B cell (primary cell): ENCODE measurements around the gene ZNF469. TPM values are rescaled to one million over a fixed set of nuclear protein-coding genes. Genes with fewer than 3 reads are reported as not detected.

Experiments
- ATAC-seq: fragments of 200-7000 bp; cut with Tn5 transposase; one replicate; pipeline ENCODE4 v1.10.0; 2021; ENCODE audit warnings: low read depth, mild to moderate bottlenecking, moderate number of reproducible peaks, moderate library complexity
- CTCF ChIA-PET: fragments of 350-600 bp; sonication (Branson Sonifier 250); formaldehyde crosslinking; loops from one replicate; lab custom pipeline; 2021; ENCODE audit warnings: antibody characterized with exemption, inconsistent platforms; lab: Charles Lee
- POLR2A ChIA-PET: fragments of 350-600 bp; sonication (Branson Sonifier 250); formaldehyde crosslinking; loops from one replicate; lab custom pipeline; 2021; ENCODE audit warnings: antibody characterized with exemption; lab: Charles Lee
- DNase-seq: peaks from one replicate; pipeline ENCODE4 v3.0.0; 2013
- H2AFZ ChIP-seq: 2 replicates; pipeline ENCODE4 v1.6.1; 2012; ENCODE audit warnings: mild to moderate bottlenecking, low read depth, low read length; ENCODE audit not compliant: insufficient read depth, poor library complexity, severe bottlenecking
- H3K27ac ChIP-seq, 2 donors: 1 replicate in 1 of 2; 2 replicates in 1 of 2; pipeline ENCODE4 v1.5.1; 2012 to 2013; ENCODE audit warnings: low read length in 2 of 2, mild to moderate bottlenecking in 2 of 2, moderate library complexity in 1 of 2
- H3K27me3 ChIP-seq, 4 experiments: fragments of 200-600 bp in 1 of 4; sonication (generic) in 1 of 4; replicated peaks in 1 of 4; 1 replicate in 2 of 4; 2 replicates in 2 of 4; pipeline versions ENCODE4 v1.6.1 to v1.7.0; 2013 to 2016; ENCODE audit warnings: low read length in 3 of 4, mild to moderate bottlenecking in 2 of 4, mixed read lengths in 1 of 4, moderate library complexity in 1 of 4; ENCODE audit not compliant: insufficient read depth in 4 of 4, control insufficient read depth in 3 of 4; ENCODE audit errors: control extremely low read depth in 1 of 4
- H3K36me3 ChIP-seq, 2 experiments: replicated peaks in 1 of 2; 1 replicate in 1 of 2; 2 replicates in 1 of 2; pipeline versions ENCODE4 v1.6.1 to v1.7.1; 2013; ENCODE audit warnings: low read length in 1 of 2; ENCODE audit not compliant: insufficient read depth in 2 of 2, control insufficient read depth in 1 of 2; ENCODE audit errors: control extremely low read depth in 1 of 2, extremely low read depth in 1 of 2
- H3K4me1 ChIP-seq, 2 donors: fragments of 200-600 bp in 1 of 2; sonication (generic) in 1 of 2; 1 replicate in 1 of 2; 2 replicates in 1 of 2; pipeline versions ENCODE4 v1.5.1 to v1.6.1; 2013 to 2017; ENCODE audit warnings: low read length in 2 of 2; ENCODE audit not compliant: control insufficient read depth in 2 of 2, insufficient read depth in 2 of 2
- H3K4me2 ChIP-seq: replicated peaks from 2 replicates; pipeline ENCODE3; 2012; ENCODE audit warnings: mild to moderate bottlenecking, low read depth, low read length; ENCODE audit not compliant: poor library complexity, severe bottlenecking
- H3K4me3 ChIP-seq, 5 experiments: fragments of 200-600 bp in 1 of 5; sonication (generic) in 1 of 5; 1 replicate in 3 of 5; 2 replicates in 2 of 5; pipeline versions ENCODE4 v1.5.1 to v1.7.0; 2011 to 2016; ENCODE audit warnings: low read length in 4 of 5, mild to moderate bottlenecking in 4 of 5, low read depth in 2 of 5, control low read depth in 1 of 5, moderate library complexity in 1 of 5; ENCODE audit not compliant: insufficient read depth in 1 of 5; ENCODE audit errors: control extremely low read depth in 1 of 5, extremely low read depth in 1 of 5
- H3K79me2 ChIP-seq: fragments of 200-600 bp; sonication (generic); one replicate; pipeline ENCODE4 v1.6.0; 2016; ENCODE audit warnings: low read length; ENCODE audit not compliant: control insufficient read depth, insufficient read depth
- H3K9ac ChIP-seq: fragments of 200-600 bp; sonication (generic); 2 replicates; pipeline ENCODE4 v1.6.1; 2017; ENCODE audit warnings: mild to moderate bottlenecking, low read length, moderate library complexity
- H3K9me3 ChIP-seq, 3 donors: one replicate each; pipeline versions ENCODE4 v1.6.1 to v1.7.1; 2013; ENCODE audit warnings: low read length in 2 of 3; ENCODE audit not compliant: control insufficient read depth in 2 of 3, insufficient read depth in 1 of 3; ENCODE audit errors: control extremely low read depth in 1 of 3
- H4K20me1 ChIP-seq: 2 replicates; pipeline ENCODE4 v1.6.0; 2012; ENCODE audit warnings: mild to moderate bottlenecking, low read length; ENCODE audit not compliant: insufficient read depth, control insufficient read depth, poor library complexity, severe bottlenecking
- H3K27ac Mint-ChIP-seq: one replicate; pipeline ENCODE4 v1.8.0; 2021; ENCODE audit warnings: mixed read lengths
- H3K27me3 Mint-ChIP-seq: one replicate; pipeline ENCODE4 v1.8.0; 2021; ENCODE audit warnings: mixed read lengths
- H3K4me1 Mint-ChIP-seq: one replicate; pipeline ENCODE4 v1.8.0; 2021; ENCODE audit warnings: mixed read lengths
- H3K4me3 Mint-ChIP-seq: one replicate; pipeline ENCODE4 v1.8.0; 2021; ENCODE audit warnings: mixed read lengths
- H3K9me3 Mint-ChIP-seq: one replicate; pipeline ENCODE4 v1.8.0; 2022; ENCODE audit warnings: mixed read lengths; ENCODE audit not compliant: insufficient read depth
- CTCF ChIP-seq: fragments of 200-600 bp; IDR thresholded peaks from one replicate; pipeline ENCODE4 v1.8.0; 2022; ENCODE audit warnings: antibody characterized with exemption, mild to moderate bottlenecking
- EZH2 ChIP-seq: IDR thresholded peaks from 2 replicates; pipeline ENCODE4 v1.6.1; 2012; ENCODE audit warnings: borderline replicate concordance, low read depth, mild to moderate bottlenecking, moderate library complexity, low read length; ENCODE audit not compliant: insufficient read depth, poor library complexity, severe bottlenecking
- WGBS: methylation state at CpG from one replicate; pipeline ENCODE4 v1.1.5; 2013; ENCODE audit warnings: missing lambda C conversion rate; ENCODE audit not compliant: insufficient coverage; 5-methylcytosine and 5-hydroxymethylcytosine counted together
- intact Hi-C: fragments of 100-400 bp; cut with micrococcal nuclease; formaldehyde crosslinking; loops from one replicate; pipeline ENCODE4 v1.10.0; 2022
- polyA plus RNA-seq: library from polyadenylated mRNA; depleted of rRNA; stranded (reverse); fragments of >200 nt; gene quantifications from 2 replicates; pipeline ENCODE4 v1.2.3, GENCODE V29; 2012
- total RNA-seq, 2 donors: library from RNA; stranded (reverse); fragments of 120-200 nt in 1 of 2; gene quantifications; 1 replicate in 1 of 2; 2 replicates in 1 of 2; pipeline versions ENCODE4 v1.2.3 to v1.2.4, GENCODE V29; 2013 to 2022

The ZNF469 gene
- total and polyA plus RNA-seq, 2 donors (not counting 1 experiment from before 2014, with no cell fraction given): 0.25 to 5.9 TPM

DNA sequence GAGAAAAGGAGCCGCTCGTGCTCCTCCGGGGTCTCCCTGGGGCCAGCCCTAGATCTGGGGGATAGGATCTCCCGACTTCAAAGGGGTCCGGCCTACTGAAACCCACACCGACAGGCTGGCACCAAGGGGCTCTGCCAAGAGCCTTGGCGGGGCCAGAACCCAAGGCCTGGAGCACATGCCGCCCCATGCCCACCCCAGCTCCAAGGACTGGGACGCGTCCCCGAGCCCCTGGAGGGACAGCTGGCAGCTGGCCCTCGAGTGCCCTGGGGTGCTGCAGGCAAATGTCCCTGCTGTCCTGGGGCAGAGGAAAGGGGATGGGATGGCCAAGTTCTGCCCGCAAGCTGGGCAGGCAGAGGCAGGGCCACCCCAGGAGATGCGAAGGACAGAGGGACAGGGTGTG lies 38.5 kb downstream of the ZNF469 start:
- no peaks in the 10 kb centered on the region for H4K20me1 ChIP-seq
- ATAC-seq: no peak
- H3K79me2 ChIP-seq: no peaks in the 10 kb centered on the region
- Mint-ChIP-seq H3K4me3 (no peak overlapping the region), H3K9me3 (no peaks in the 10 kb centered on the region), H3K27me3 (no peaks in the 10 kb centered on the region), H3K4me1 (peaks cover 6% of the 10 kb centered on the region), H3K27ac (no peak overlapping the region)
- peaks cover 0 to 2% (median 0%) of the 10 kb centered on the region in 4 experiments for H3K27me3 ChIP-seq
- no peak for DNase-seq
- H3K4me1 ChIP-seq: no peaks in the 10 kb centered on the region
- intact Hi-C loops: no loop called here
- peaks cover 0 to 3% (median 0%) of the 10 kb centered on the region in 3 donors for H3K9me3 ChIP-seq
- POLR2A ChIA-PET: no interaction called here
- H3K9ac ChIP-seq: no peak overlapping the region
- H3K27ac ChIP-seq: no peak overlapping the region
- no peak overlapping the region for H3K4me2 ChIP-seq
- WGBS: 90% methylated on average over 12 of the region's 14 CpGs
- CTCF ChIA-PET: no interaction called here
- no peaks in the 10 kb centered on the region for H3K36me3 ChIP-seq
- no peak overlapping the region for H3K4me3 ChIP-seq
- TF ChIP-seq EZH2 (no peak), CTCF (no peak)
- no peak overlapping the region for H2AFZ ChIP-seq

GRCh38 chr16:88421871-88422433 lies 39.2 kb downstream of the ZNF469 start:
- H3K27ac ChIP-seq: no peak overlapping the region
- no peaks in the 10 kb centered on the region for H3K36me3 ChIP-seq
- H3K4me3 ChIP-seq: no peak overlapping the region
- H3K4me1 ChIP-seq: no peaks in the 10 kb centered on the region
- H4K20me1 ChIP-seq: no peaks in the 10 kb centered on the region
- H3K9ac ChIP-seq: no peak overlapping the region
- 45% methylated on average over 4 of the region's 5 CpGs for WGBS
- Mint-ChIP-seq H3K27ac (no peak overlapping the region), H3K4me1 (peaks cover 6% of the 10 kb centered on the region), H3K27me3 (no peaks in the 10 kb centered on the region), H3K9me3 (no peaks in the 10 kb centered on the region), H3K4me3 (no peak overlapping the region)
- CTCF ChIA-PET: no interaction called here
- no peak overlapping the region for H2AFZ ChIP-seq
- H3K79me2 ChIP-seq: no peaks in the 10 kb centered on the region
- TF ChIP-seq EZH2 (no peak), CTCF (no peak)
- peaks cover 0 to 2% (median 0%) of the 10 kb centered on the region in 4 experiments for H3K27me3 ChIP-seq
- H3K9me3 ChIP-seq: peaks cover 0 to 3% (median 0%) of the 10 kb centered on the region in 3 donors
- H3K4me2 ChIP-seq: no peak overlapping the region
- intact Hi-C loops: no loop called here
- POLR2A ChIA-PET: no interaction called here
- DNase-seq (no peak), ATAC-seq (no peak)
